Measurements from ENCODE around the gene SHISA8.
A peak's percentile ranks its signal among the peaks of the same experiment; 100 is the strongest.

SHISA8 gene

GRCh38 chr22:41922940-41923594, 8.2 kb upstream of the SHISA8 start:
- Mint-ChIP-seq H3K36me3 (ENCODE audit: low read depth) (no peaks in the 10 kb centered on the region), H3K27me3 (ENCODE audit: low read depth) (peaks cover 56% of the 10 kb centered on the region)

GRCh38 chr22:41922328-41922727, 7.5 kb upstream of the SHISA8 start:
- no peak for TF ChIP-seq CTCF (IDR thresholded peaks at IDR 0.05; ENCODE audit: unreplicated experiment in 3 of 3)
- Mint-ChIP-seq H3K4me1 (peaks cover 4% of the 10 kb centered on the region), H3K27ac (no peak overlapping the region), H3K36me3 (ENCODE audit: low read depth) (no peaks in the 10 kb centered on the region), H3K9me3 (no peaks in the 10 kb centered on the region), H3K27me3 (ENCODE audit: low read depth) (peaks cover 56% of the 10 kb centered on the region), H3K4me3 (no peak overlapping the region)

More at GRCh38 chr22:41922940-41923594, 8.2 kb upstream of the SHISA8 start:
- TF ChIP-seq CTCF (IDR thresholded peaks at IDR 0.05; ENCODE audit: unreplicated experiment in 3 of 3): no peak
- Mint-ChIP-seq H3K4me1 (peaks cover 9% of the 10 kb centered on the region), H3K9me3 (no peaks in the 10 kb centered on the region), H3K4me3 (no peak overlapping the region), H3K27ac (no peak overlapping the region)

- peaks cover 62% of the 10 kb centered on the region for H3K27me3 Mint-ChIP-seq (ENCODE audit: low read depth)
- no peak for TF ChIP-seq CTCF (IDR thresholded peaks at IDR 0.05; ENCODE audit: unreplicated experiment in 3 of 3)
Measured at GRCh38 chr22:41920271-41920976, 5.5 kb upstream of the SHISA8 start.

GRCh38 chr22:41919357-41920224, 4.7 kb upstream of the SHISA8 start:
- Mint-ChIP-seq H3K27ac (no peak overlapping the region), H3K4me1 (peaks cover 13% of the 10 kb centered on the region), H3K4me3 (peak overlapping the region in 1 of 3 experiments; percentile 31), H3K36me3 (ENCODE audit: low read depth) (no peaks in the 10 kb centered on the region), H3K27me3 (ENCODE audit: low read depth) (peaks cover 60% of the 10 kb centered on the region), H3K9me3 (no peaks in the 10 kb centered on the region)
- no peak for TF ChIP-seq CTCF (IDR thresholded peaks at IDR 0.05; ENCODE audit: unreplicated experiment in 3 of 3)

More at GRCh38 chr22:41920271-41920976, 5.5 kb upstream of the SHISA8 start:
- Mint-ChIP-seq H3K4me1 (peaks cover 13% of the 10 kb centered on the region), H3K4me3 (peak overlapping the region in 2 of 3 experiments; percentile 56 to 65), H3K36me3 (ENCODE audit: low read depth) (no peaks in the 10 kb centered on the region), H3K27ac (no peak overlapping the region), H3K9me3 (no peaks in the 10 kb centered on the region)

- Mint-ChIP-seq H3K4me3 (peak overlapping the region; percentile 62 to 77 (median 68)), H3K27ac (no peak overlapping the region), H3K4me1 (peaks cover 13% of the 10 kb centered on the region), H3K27me3 (ENCODE audit: low read depth) (peaks cover 69% of the 10 kb centered on the region), H3K36me3 (ENCODE audit: low read depth) (no peaks in the 10 kb centered on the region), H3K9me3 (no peaks in the 10 kb centered on the region)
- TF ChIP-seq CTCF (IDR thresholded peaks at IDR 0.05; ENCODE audit: unreplicated experiment in 3 of 3): no peak
Measured at GRCh38 chr22:41917903-41918791, 3.3 kb upstream of the SHISA8 start.
